K562 (cell line): Measurements from ENCODE around the gene LRRC25. TPM values are rescaled to one million over a fixed set of nuclear protein-coding genes. Genes with fewer than 3 reads are reported as not detected.

Experiments
- CHD1 ChIP-seq: fragments of 200-600 bp; sonication (generic); IDR thresholded peaks from one replicate; pipeline ENCODE4 v1.6.1; 2012; ENCODE audit warnings: mild to moderate bottlenecking, moderate library complexity, low read length, inconsistent platforms
- CLOCK ChIP-seq: fragments of 250-450 bp; sonication (Bioruptor Pico); IDR thresholded peaks from 2 replicates; pipeline ENCODE4 v1.4.0; 2020; ENCODE audit warnings: mild to moderate bottlenecking, moderate library complexity, borderline replicate concordance
- E2F3 ChIP-seq: fragments of 250-450 bp; sonication (Bioruptor Pico); IDR thresholded peaks from 2 replicates; pipeline ENCODE4 v1.4.0; 2020; ENCODE audit warnings: mild to moderate bottlenecking
- GTF2E2 ChIP-seq: fragments of 200-800 bp; sonication (Bioruptor generic); IDR thresholded peaks from 2 replicates; pipeline ENCODE4 v1.6.1; 2016; ENCODE audit warnings: missing genetic modification characterization, missing compliant biosample characterization
- ILK ChIP-seq: fragments of 450-650 bp; IDR thresholded peaks from 2 replicates; pipeline ENCODE4 v1.6.1; 2016; ENCODE audit warnings: missing genetic modification characterization, low read depth, mild to moderate bottlenecking, missing compliant biosample characterization, moderate library complexity, borderline replicate concordance
- PRPF4 ChIP-seq: fragments of 200-400 bp; formaldehyde crosslinking; IDR thresholded peaks from one replicate; pipeline ENCODE4 v1.6.1; 2017; ENCODE audit warnings: low read length, low read depth, mild to moderate bottlenecking; ENCODE audit not compliant: insufficient read depth, poor library complexity, severe bottlenecking
- SREBF1 ChIP-seq: fragments of 150-350 bp; IDR thresholded peaks from 2 replicates; pipeline ENCODE4 v1.6.1; 2014; ENCODE audit warnings: antibody characterized with exemption, low read depth, low read length, borderline replicate concordance
- ZNF217 ChIP-seq: sonication (generic); formaldehyde crosslinking; IDR thresholded peaks from 2 replicates; pipeline ENCODE4 v1.8.0; 2022; ENCODE audit warnings: mild to moderate bottlenecking, missing genetic modification reagents
- polyA plus RNA-seq, 8 experiments: library from polyadenylated mRNA; depleted of rRNA in 4 of 8; stranded (reverse) in 5 of 8; unstranded in 3 of 8; fragments of >200 nt; fragmentation: Nextera tagmentation in 2 of 8; fragmentation: Illumina TruSeq in 1 of 8; extraction: Ambion mirVana in 2 of 8; extraction: Trizol in 1 of 8; gene quantifications; 2 replicates each; pipeline versions ENCODE4 v1.2.1 to v1.2.3, GENCODE V29; 2011 to 2014; ENCODE audit warnings: inconsistent platforms in 1 of 8, missing spikeins in 1 of 8
- total RNA-seq, 7 experiments: library from RNA; depleted of rRNA in 6 of 7; stranded (reverse); fragments of >200 nt in 6 of 7; fragmentation: Illumina TruSeq in 2 of 7; extraction: Trizol in 2 of 7; gene quantifications; 2 replicates each; pipeline versions ENCODE4 v1.2.1 to v1.2.3, GENCODE V29; 2011 to 2021; ENCODE audit warnings: low replicate concordance in 1 of 7
- TF ChIP-seq, protein P1 (sequence below): fragments of 200-600 bp; sonication (generic); IDR thresholded peaks from one replicate; pipeline ENCODE4 v1.6.1; 2012; ENCODE audit warnings: mild to moderate bottlenecking, low read depth, low read length, inconsistent platforms
- TF ChIP-seq, protein P2 (sequence below): fragments of 250-450 bp; sonication (Bioruptor Pico); IDR thresholded peaks from 2 replicates; pipeline ENCODE4 v1.5.0; 2020; ENCODE audit warnings: mild to moderate bottlenecking

LRRC25 gene
- total and polyA plus RNA-seq, 9 of the 15 experiments (the other 6 are each of a cell fraction or from before 2014, with no cell fraction given), result 0.07 to 0.36 (median 0.10) TPM; not detected in 3

GRCh38 chr19:18417250-18418028 is 20.0 kb upstream of the LRRC25 start (continued):
- TF ChIP-seq, protein P1, sequence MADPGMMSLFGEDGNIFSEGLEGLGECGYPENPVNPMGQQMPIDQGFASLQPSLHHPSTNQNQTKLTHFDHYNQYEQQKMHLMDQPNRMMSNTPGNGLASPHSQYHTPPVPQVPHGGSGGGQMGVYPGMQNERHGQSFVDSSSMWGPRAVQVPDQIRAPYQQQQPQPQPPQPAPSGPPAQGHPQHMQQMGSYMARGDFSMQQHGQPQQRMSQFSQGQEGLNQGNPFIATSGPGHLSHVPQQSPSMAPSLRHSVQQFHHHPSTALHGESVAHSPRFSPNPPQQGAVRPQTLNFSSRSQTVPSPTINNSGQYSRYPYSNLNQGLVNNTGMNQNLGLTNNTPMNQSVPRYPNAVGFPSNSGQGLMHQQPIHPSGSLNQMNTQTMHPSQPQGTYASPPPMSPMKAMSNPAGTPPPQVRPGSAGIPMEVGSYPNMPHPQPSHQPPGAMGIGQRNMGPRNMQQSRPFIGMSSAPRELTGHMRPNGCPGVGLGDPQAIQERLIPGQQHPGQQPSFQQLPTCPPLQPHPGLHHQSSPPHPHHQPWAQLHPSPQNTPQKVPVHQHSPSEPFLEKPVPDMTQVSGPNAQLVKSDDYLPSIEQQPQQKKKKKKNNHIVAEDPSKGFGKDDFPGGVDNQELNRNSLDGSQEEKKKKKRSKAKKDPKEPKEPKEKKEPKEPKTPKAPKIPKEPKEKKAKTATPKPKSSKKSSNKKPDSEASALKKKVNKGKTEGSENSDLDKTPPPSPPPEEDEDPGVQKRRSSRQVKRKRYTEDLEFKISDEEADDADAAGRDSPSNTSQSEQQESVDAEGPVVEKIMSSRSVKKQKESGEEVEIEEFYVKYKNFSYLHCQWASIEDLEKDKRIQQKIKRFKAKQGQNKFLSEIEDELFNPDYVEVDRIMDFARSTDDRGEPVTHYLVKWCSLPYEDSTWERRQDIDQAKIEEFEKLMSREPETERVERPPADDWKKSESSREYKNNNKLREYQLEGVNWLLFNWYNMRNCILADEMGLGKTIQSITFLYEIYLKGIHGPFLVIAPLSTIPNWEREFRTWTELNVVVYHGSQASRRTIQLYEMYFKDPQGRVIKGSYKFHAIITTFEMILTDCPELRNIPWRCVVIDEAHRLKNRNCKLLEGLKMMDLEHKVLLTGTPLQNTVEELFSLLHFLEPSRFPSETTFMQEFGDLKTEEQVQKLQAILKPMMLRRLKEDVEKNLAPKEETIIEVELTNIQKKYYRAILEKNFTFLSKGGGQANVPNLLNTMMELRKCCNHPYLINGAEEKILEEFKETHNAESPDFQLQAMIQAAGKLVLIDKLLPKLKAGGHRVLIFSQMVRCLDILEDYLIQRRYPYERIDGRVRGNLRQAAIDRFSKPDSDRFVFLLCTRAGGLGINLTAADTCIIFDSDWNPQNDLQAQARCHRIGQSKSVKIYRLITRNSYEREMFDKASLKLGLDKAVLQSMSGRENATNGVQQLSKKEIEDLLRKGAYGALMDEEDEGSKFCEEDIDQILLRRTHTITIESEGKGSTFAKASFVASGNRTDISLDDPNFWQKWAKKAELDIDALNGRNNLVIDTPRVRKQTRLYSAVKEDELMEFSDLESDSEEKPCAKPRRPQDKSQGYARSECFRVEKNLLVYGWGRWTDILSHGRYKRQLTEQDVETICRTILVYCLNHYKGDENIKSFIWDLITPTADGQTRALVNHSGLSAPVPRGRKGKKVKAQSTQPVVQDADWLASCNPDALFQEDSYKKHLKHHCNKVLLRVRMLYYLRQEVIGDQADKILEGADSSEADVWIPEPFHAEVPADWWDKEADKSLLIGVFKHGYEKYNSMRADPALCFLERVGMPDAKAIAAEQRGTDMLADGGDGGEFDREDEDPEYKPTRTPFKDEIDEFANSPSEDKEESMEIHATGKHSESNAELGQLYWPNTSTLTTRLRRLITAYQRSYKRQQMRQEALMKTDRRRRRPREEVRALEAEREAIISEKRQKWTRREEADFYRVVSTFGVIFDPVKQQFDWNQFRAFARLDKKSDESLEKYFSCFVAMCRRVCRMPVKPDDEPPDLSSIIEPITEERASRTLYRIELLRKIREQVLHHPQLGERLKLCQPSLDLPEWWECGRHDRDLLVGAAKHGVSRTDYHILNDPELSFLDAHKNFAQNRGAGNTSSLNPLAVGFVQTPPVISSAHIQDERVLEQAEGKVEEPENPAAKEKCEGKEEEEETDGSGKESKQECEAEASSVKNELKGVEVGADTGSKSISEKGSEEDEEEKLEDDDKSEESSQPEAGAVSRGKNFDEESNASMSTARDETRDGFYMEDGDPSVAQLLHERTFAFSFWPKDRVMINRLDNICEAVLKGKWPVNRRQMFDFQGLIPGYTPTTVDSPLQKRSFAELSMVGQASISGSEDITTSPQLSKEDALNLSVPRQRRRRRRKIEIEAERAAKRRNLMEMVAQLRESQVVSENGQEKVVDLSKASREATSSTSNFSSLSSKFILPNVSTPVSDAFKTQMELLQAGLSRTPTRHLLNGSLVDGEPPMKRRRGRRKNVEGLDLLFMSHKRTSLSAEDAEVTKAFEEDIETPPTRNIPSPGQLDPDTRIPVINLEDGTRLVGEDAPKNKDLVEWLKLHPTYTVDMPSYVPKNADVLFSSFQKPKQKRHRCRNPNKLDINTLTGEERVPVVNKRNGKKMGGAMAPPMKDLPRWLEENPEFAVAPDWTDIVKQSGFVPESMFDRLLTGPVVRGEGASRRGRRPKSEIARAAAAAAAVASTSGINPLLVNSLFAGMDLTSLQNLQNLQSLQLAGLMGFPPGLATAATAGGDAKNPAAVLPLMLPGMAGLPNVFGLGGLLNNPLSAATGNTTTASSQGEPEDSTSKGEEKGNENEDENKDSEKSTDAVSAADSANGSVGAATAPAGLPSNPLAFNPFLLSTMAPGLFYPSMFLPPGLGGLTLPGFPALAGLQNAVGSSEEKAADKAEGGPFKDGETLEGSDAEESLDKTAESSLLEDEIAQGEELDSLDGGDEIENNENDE, result no peak
- TF ChIP-seq ILK (tag) (no peak), ZNF217 (CRISPR knock-in tag) (no peak), GTF2E2 (tag) (0 out of 2 replicates have a peak, but pooled peaks have one; percentile 65), CHD1 (peak; percentile 37), CLOCK (CRISPR knock-in tag) (peak; percentile 54; the same call in 1 of the 2 replicates), SREBF1 (no peak), E2F3 (CRISPR knock-in tag) (no peak), PRPF4 (no peak)
- TF ChIP-seq, protein P2, sequence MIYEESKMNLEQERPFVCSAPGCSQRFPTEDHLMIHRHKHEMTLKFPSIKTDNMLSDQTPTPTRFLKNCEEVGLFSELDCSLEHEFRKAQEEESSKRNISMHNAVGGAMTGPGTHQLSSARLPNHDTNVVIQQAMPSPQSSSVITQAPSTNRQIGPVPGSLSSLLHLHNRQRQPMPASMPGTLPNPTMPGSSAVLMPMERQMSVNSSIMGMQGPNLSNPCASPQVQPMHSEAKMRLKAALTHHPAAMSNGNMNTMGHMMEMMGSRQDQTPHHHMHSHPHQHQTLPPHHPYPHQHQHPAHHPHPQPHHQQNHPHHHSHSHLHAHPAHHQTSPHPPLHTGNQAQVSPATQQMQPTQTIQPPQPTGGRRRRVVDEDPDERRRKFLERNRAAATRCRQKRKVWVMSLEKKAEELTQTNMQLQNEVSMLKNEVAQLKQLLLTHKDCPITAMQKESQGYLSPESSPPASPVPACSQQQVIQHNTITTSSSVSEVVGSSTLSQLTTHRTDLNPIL (CRISPR knock-in tag), result no peak
